GM23248 (cell line): ENCODE data around the gene LSAMP. TPM values are rescaled to one million over a fixed set of nuclear protein-coding genes. Genes with fewer than 3 reads are reported as not detected.

ENCODE experiments used
- DNase-seq: peaks from one replicate; pipeline ENCODE4 v3.0.0-alpha.2; 2015
- H2AFZ ChIP-seq: fragments of 200-600 bp; sonication (generic); 2 replicates; pipeline ENCODE4 v1.6.1; 2016; ENCODE audit warnings: antibody characterized with exemption
- H3F3A ChIP-seq: fragments of 200-600 bp; sonication (generic); 2 replicates; pipeline ENCODE4 v1.6.1; 2016; ENCODE audit warnings: mild to moderate bottlenecking, antibody characterized with exemption, mixed run types; ENCODE audit not compliant: insufficient read depth
- H3K27ac ChIP-seq: fragments of 200-600 bp; sonication (generic); 2 replicates; pipeline ENCODE4 v1.5.1; 2016; ENCODE audit warnings: mild to moderate bottlenecking
- H3K27me3 ChIP-seq: fragments of 200-600 bp; sonication (generic); replicated peaks from 2 replicates; pipeline ENCODE4 v1.6.1; 2016; ENCODE audit warnings: mild to moderate bottlenecking; ENCODE audit not compliant: insufficient read depth
- H3K36me3 ChIP-seq: fragments of 200-600 bp; sonication (generic); 2 replicates; pipeline ENCODE4 v1.6.1; 2016; ENCODE audit warnings: low read depth, mild to moderate bottlenecking
- H3K4me1 ChIP-seq: fragments of 200-600 bp; sonication (generic); 2 replicates; pipeline ENCODE4 v1.6.1; 2016; ENCODE audit warnings: mild to moderate bottlenecking; ENCODE audit not compliant: insufficient read depth
- H3K4me2 ChIP-seq: fragments of 200-600 bp; sonication (generic); one replicate; pipeline ENCODE4 v1.6.1; 2016; ENCODE audit warnings: mild to moderate bottlenecking; ENCODE audit not compliant: unreplicated experiment
- H3K4me3 ChIP-seq: fragments of 200-600 bp; sonication (generic); 2 replicates; pipeline ENCODE4 v1.5.1; 2016; ENCODE audit warnings: mild to moderate bottlenecking
- H3K79me2 ChIP-seq: fragments of 200-600 bp; sonication (generic); 2 replicates; pipeline ENCODE4 v1.6.1; 2016; ENCODE audit warnings: mild to moderate bottlenecking; ENCODE audit not compliant: insufficient read depth
- H3K9ac ChIP-seq: fragments of 200-600 bp; sonication (generic); 2 replicates; pipeline ENCODE4 v1.6.1; 2016; ENCODE audit warnings: mild to moderate bottlenecking
- H3K9me2 ChIP-seq: fragments of 200-600 bp; sonication (generic); 2 replicates; pipeline ENCODE4 v1.6.1; 2016; ENCODE audit warnings: mixed run types, mild to moderate bottlenecking, moderate library complexity; ENCODE audit not compliant: insufficient read depth
- H3K9me3 ChIP-seq: fragments of 200-600 bp; sonication (generic); one replicate; pipeline ENCODE4 v1.6.1; 2017; ENCODE audit warnings: low read depth
- H4K20me1 ChIP-seq: fragments of 200-600 bp; sonication (generic); 2 replicates; pipeline ENCODE4 v1.6.0; 2016; ENCODE audit not compliant: insufficient read depth
- EZH2 ChIP-seq: fragments of 200-600 bp; sonication (generic); IDR thresholded peaks from 2 replicates; pipeline ENCODE4 v1.6.1; 2018; ENCODE audit warnings: antibody characterized with exemption, mild to moderate bottlenecking; ENCODE audit not compliant: insufficient read depth, poor library complexity, severe bottlenecking
- EZH2phosphoT487 ChIP-seq: fragments of 200-600 bp; sonication (generic); IDR thresholded peaks from 2 replicates; pipeline ENCODE4 v1.6.1; 2018; ENCODE audit warnings: antibody characterized with exemption, moderate library complexity, mild to moderate bottlenecking, low read depth; ENCODE audit not compliant: insufficient read depth
- WGBS, 2 experiments: methylation state at CpG; one replicate each; pipeline ENCODE4 v1.1.6; 2015 to 2017; ENCODE audit warnings: low lambda C conversion rate in 2 of 2, low coverage in 1 of 2; ENCODE audit errors: missing lambda C conversion rate in 2 of 2; 5-methylcytosine and 5-hydroxymethylcytosine counted together
- in situ Hi-C: fragments of 300-500 bp; cut with MboI; formaldehyde crosslinking; loops from 2 replicates; pipeline ENCODE4 v1.15.0; 2020
- polyA plus RNA-seq: library from polyadenylated mRNA; unstranded; fragments of >200 nt; fragmentation: Nextera tagmentation; extraction: Ambion mirVana; gene quantifications from 2 replicates; pipeline ENCODE4 v1.2.1, GENCODE V29; 2016
- total RNA-seq: library from RNA; depleted of rRNA; stranded (reverse); fragments of >200 nt; shearing (Covaris generic); gene quantifications from 2 replicates; pipeline ENCODE4 v1.2.3, GENCODE V29; 2014

Gene LSAMP
- total and polyA plus RNA-seq, 2 experiments from 2014 or later, result 4.5 to 9.3 TPM

DNA sequence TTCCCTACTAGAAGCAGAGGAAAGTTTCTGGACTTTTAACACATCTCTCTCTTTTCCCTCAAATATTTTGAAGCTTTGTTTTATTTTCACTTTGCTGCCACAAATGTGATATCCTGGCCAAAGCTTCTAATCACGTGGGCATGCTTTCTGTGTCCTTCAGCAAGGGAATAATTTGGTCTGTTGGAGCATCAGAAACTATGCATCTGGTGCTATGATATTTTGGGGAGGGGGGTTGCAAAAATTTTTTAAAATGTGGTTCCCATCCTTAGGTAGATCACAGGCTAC is 567.7 kb downstream of the LSAMP start:
- DNase-seq, result peak; percentile 32
- H3K4me3 ChIP-seq, result peak overlapping the region; percentile 61
- H3K27ac ChIP-seq, result no peak overlapping the region
- WGBS, 2 experiments, result 0 to 8% methylated on average over 1 of the region's 1 CpG
- H3K9me3 ChIP-seq, result no peaks in the 10 kb centered on the region
- H3K4me1 ChIP-seq, result 0 out of 2 replicates have a peak, but pooled peaks cover 4% of the 10 kb centered on the region
- peak overlapping the region; percentile 53 for H3K9ac ChIP-seq
- no peaks in the 10 kb centered on the region for H3K36me3 ChIP-seq
- in situ Hi-C loops, result no loop called here
- H3K79me2 ChIP-seq, result no peaks in the 10 kb centered on the region
- TF ChIP-seq EZH2phosphoT487 (no peak), EZH2 (no peak)
- H3K4me2 ChIP-seq, result peak overlapping the region; percentile 75
- no peaks in the 10 kb centered on the region for H4K20me1 ChIP-seq
- H3K27me3 ChIP-seq, result no peaks in the 10 kb centered on the region
- no peaks in the 10 kb centered on the region; the same call in 1 of the 2 replicates for H3K9me2 ChIP-seq
- H3F3A ChIP-seq, result no peaks in the 10 kb centered on the region
- H2AFZ ChIP-seq, result peak overlapping the region; percentile 79

GRCh38 chr3:115876876-115877614 is 568.2 kb downstream of the LSAMP start:
- Histone ChIP-seq H3K9me2 (no peaks in the 10 kb centered on the region; the same call in 1 of the 2 replicates), H3K9me3 (no peaks in the 10 kb centered on the region), H3K79me2 (no peaks in the 10 kb centered on the region), H3F3A (no peaks in the 10 kb centered on the region), H3K27me3 (no peaks in the 10 kb centered on the region), H3K9ac (peak overlapping the region; percentile 53), H3K4me3 (peak overlapping the region; percentile 61), H4K20me1 (no peaks in the 10 kb centered on the region), H3K4me2 (peak overlapping the region; percentile 75), H2AFZ (peak overlapping the region; percentile 79), H3K36me3 (no peaks in the 10 kb centered on the region), H3K4me1 (0 out of 2 replicates have a peak, but pooled peaks cover 4% of the 10 kb centered on the region), H3K27ac (no peak overlapping the region)
- DNase-seq, result peak; percentile 19
- TF ChIP-seq EZH2 (no peak), EZH2phosphoT487 (no peak)
- in situ Hi-C loops, result no loop called here
- 5 to 6% methylated on average over 8 of the region's 8 CpGs for WGBS, 2 experiments

DNA sequence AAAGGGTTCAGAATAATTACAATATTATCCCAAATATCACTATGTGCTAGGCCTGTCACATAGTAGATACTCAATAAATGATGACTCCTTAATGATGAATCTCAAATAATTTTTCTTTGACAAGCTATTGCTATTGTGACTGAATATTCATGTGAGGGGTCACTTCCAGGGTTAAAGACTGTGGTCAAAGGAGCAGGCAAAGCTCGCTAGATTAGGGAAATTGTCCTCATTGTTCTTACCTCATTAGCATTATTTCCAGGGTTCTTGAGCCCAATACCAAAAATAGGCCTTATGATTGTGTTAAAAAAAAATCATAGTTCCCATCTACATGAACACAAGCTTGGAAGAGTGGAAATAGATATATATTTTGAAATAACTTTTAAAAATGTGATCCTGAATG is 569.8 kb downstream of the LSAMP start:
- Histone ChIP-seq H4K20me1 (no peaks in the 10 kb centered on the region), H2AFZ (no peak overlapping the region), H3K4me3 (no peak overlapping the region), H3K4me1 (0 out of 2 replicates have a peak, but pooled peaks cover 4% of the 10 kb centered on the region), H3K4me2 (no peak overlapping the region), H3K27me3 (no peaks in the 10 kb centered on the region), H3K9ac (no peak overlapping the region), H3F3A (no peaks in the 10 kb centered on the region), H3K9me3 (no peaks in the 10 kb centered on the region), H3K9me2 (no peaks in the 10 kb centered on the region; the same call in 1 of the 2 replicates), H3K36me3 (no peaks in the 10 kb centered on the region), H3K79me2 (no peaks in the 10 kb centered on the region), H3K27ac (no peak overlapping the region)
- in situ Hi-C loops, result no loop called here
- WGBS, 2 experiments, result 83 to 97% methylated on average over 1 of the region's 1 CpG
- no peak for DNase-seq
- no peak for TF ChIP-seq EZH2phosphoT487
- TF ChIP-seq EZH2, result no peak

DNA sequence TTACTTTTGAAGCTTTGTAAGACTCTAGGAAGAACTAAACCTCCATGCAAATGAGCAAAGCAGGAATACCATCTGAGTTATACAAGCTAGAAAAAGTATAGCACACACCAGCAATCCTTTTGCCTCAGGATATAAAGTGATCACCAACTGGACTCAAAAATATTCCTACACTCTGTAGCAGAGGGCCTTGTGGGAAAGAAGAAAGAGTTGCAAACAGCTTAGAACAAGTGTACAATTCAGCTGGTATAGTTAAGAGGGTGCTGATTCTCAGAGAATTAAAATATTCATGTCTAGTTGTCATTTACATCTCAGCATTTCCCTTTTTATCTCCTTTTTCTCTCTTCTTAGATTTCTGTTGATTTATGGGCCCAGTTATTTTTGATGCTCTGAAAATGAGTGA is 573.6 kb downstream of the LSAMP start:
- Histone ChIP-seq H3K4me1 (no peaks in the 10 kb centered on the region), H2AFZ (no peak overlapping the region), H4K20me1 (no peaks in the 10 kb centered on the region), H3K4me2 (no peak overlapping the region), H3K9me3 (no peaks in the 10 kb centered on the region), H3F3A (no peaks in the 10 kb centered on the region), H3K27ac (no peak overlapping the region), H3K9ac (no peak overlapping the region), H3K9me2 (no peaks in the 10 kb centered on the region), H3K27me3 (no peaks in the 10 kb centered on the region), H3K36me3 (no peaks in the 10 kb centered on the region), H3K4me3 (no peak overlapping the region), H3K79me2 (no peaks in the 10 kb centered on the region)
- DNase-seq, result no peak
- in situ Hi-C loops, result no loop called here
- TF ChIP-seq EZH2phosphoT487 (no peak), EZH2 (no peak)
